Heart left ventricle (tissue), 16 donors: ENCODE data around the gene ISLR2. TPM values are rescaled to one million over a fixed set of nuclear protein-coding genes. Genes with fewer than 3 reads are reported as not detected.
"Not testable (repeated sequence)": the region's sequence is repeated elsewhere in the genome, so short reads cannot be mapped to it uniquely, and the experiment has no call there.

Experiments used
- ATAC-seq, 4 donors: fragments of 200-7000 bp; cut with Tn5 transposase; one replicate each; pipeline ENCODE4 v1.9.1; 2020 to 2022; ENCODE audit warnings: moderate library complexity in 4 of 4, mild to moderate bottlenecking in 3 of 4, moderate number of reproducible peaks in 1 of 4
- DNase-seq, 5 donors: peaks; one replicate each; pipeline ENCODE4 v3.0.0-alpha.2; 2020
- H3K27ac ChIP-seq, 12 donors: fragments of 200-600 bp; sonication (generic) in 4 of 12; one replicate each; pipeline versions ENCODE4 v1.5.0 to v1.8.0; 2016 to 2022; ENCODE audit warnings: mild to moderate bottlenecking in 2 of 12
- H3K27me3 ChIP-seq, 9 donors: fragments of 200-600 bp; sonication (generic) in 2 of 9; one replicate each; pipeline versions ENCODE4 v1.5.1 to v1.8.0; 2016 to 2022; ENCODE audit warnings: mild to moderate bottlenecking in 3 of 9
- H3K36me3 ChIP-seq, 9 donors: fragments of 200-600 bp; sonication (generic) in 2 of 9; one replicate each; pipeline versions ENCODE4 v1.5.0 to v1.8.0; 2018 to 2022; ENCODE audit warnings: mild to moderate bottlenecking in 2 of 9
- H3K4me1 ChIP-seq, 12 donors: fragments of 200-600 bp; sonication (generic) in 4 of 12; one replicate each; pipeline versions ENCODE4 v1.5.0 to v1.8.0; 2016 to 2022; ENCODE audit warnings: mild to moderate bottlenecking in 3 of 12
- H3K4me3 ChIP-seq, 12 donors: fragments of 200-600 bp; sonication (generic) in 4 of 12; one replicate each; pipeline versions ENCODE4 v1.5.0 to v1.8.0; 2017 to 2022; ENCODE audit warnings: mild to moderate bottlenecking in 9 of 12, moderate library complexity in 4 of 12
- H3K9me3 ChIP-seq, 12 donors: fragments of 200-600 bp; sonication (generic) in 4 of 12; one replicate each; pipeline versions ENCODE4 v1.5.0 to v1.8.0; 2016 to 2022; ENCODE audit warnings: mild to moderate bottlenecking in 1 of 12
- CTCF ChIP-seq, 12 donors: fragments of 200-600 bp; sonication (generic) in 4 of 12; IDR thresholded peaks; one replicate each; pipeline versions ENCODE4 v1.5.0 to v1.8.0; 2018 to 2022; ENCODE audit warnings: antibody characterized with exemption in 12 of 12, mild to moderate bottlenecking in 5 of 12
- POLR2A ChIP-seq, 2 donors: fragments of 450-650 bp; IDR thresholded peaks; one replicate each; pipeline ENCODE4 v1.6.1; 2017; ENCODE audit warnings: antibody characterized with exemption in 2 of 2, mild to moderate bottlenecking in 2 of 2, moderate library complexity in 2 of 2
- WGBS, 4 donors: extraction: QIAGEN DNeasy Blood & Tissue Kit in 2 of 4; methylation state at CpG; one replicate each; pipeline versions ENCODE4 v1.1.5 to v1.1.7; 2013 to 2018; 5-methylcytosine and 5-hydroxymethylcytosine counted together
- intact Hi-C, 10 donors: fragments of 100-400 bp; cut with DNase I; formaldehyde crosslinking; loops; one replicate each; pipeline versions ENCODE4 v1.11.1 to v1.14.2; 2022
- polyA plus RNA-seq, 2 donors: library from polyadenylated mRNA; stranded (reverse); fragments of 200-250 nt; gene quantifications; one replicate each; pipeline ENCODE4 v1.2.3, GENCODE V29; 2013
- total RNA-seq, 9 donors: library from RNA; depleted of rRNA in 2 of 9; stranded (reverse); fragments of >200 nt in 2 of 9; fragmentation: NEBNext Ultra II Directional in 3 of 9; extraction: Animal tissue kit (Norgen Biotek cat#: 25700) in 3 of 9; gene quantifications; one replicate each; pipeline versions ENCODE4 v1.1.0 to v1.2.4, GENCODE V29; 2016 to 2023
- donor health status: ischemic (EF 13 %, LVEDD 7.1; RV severe dilation, severe dysfunction).
- donor health status: healthy with polysubstance abuse.
- donor health status: DM: no; HTN: yes; CAD: no.
- donor health status: DM: no; HTN: no; CAD: no.
- donor health status: ischemic (EF 25% LVEDD 6.9; RV normal size, moderate dysfunction).
- donor health status: ischemic (EF 25% LVEDD 5.7; RV mildly dilated, moderate dysfunction).
- donor health status: healthy.
- donor health status: DM: yes; HTN: yes; CAD: no.
- donor health status: ischemic (EF 35%, LVEDD 5.7; RV mildly dilated, moderate dysfunction).
- donor health status: nonischemic (EF 11% LVEDD 7.7; RV severe dilation, severe dysfunction).
- donor health status: DM: yes; HTN: yes; CAD: no.
- donor health status: PGD.
- donor health status: ischemic (EF 29% LVEDD 5.4; RV normal size, mild dysfunction).
- donor health status: nonischemic (EF 23%, LVEDD 6.1; RV moderate dilation, normal function).

Gene ISLR2
- total and polyA plus RNA-seq, 11 donors: 1.6 to 9.0 (median 3.1) TPM

- peak overlapping the region in 7 of 12 donors; percentile 34 to 71 (median 60) for H3K27ac ChIP-seq
- H3K4me1 ChIP-seq, H3K27me3 ChIP-seq, H3K9me3 ChIP-seq, intact Hi-C loops, H3K36me3 ChIP-seq: not testable (repeated sequence)
- DNase-seq: peak; percentile 90 to 94 (median 93)
- 0 to 4% (median 4%) methylated on average over 18 to 35 of the region's 45 CpGs; no CpG with 5 or more reads in 1 of the 4 donors for WGBS, 4 donors
- peak in 1 of 2 donors; percentile 33 for TF ChIP-seq POLR2A (IDR thresholded peaks at IDR 0.05)
- ATAC-seq: peak; percentile 95 to 98 (median 98)
- peak overlapping the region in 11 of 12 donors; percentile 2 to 62 (median 54) for H3K4me3 ChIP-seq
Observed at GRCh38 chr15:74099963-74100733, 30.2 kb upstream of the ISLR2 start.

GRCh38 chr15:74108111-74108510 is 22.3 kb upstream of the ISLR2 start:
- Histone ChIP-seq H3K27ac (no peak overlapping the region), H3K4me1 (no peaks in the 10 kb centered on the region), H3K9me3 (no peaks in the 10 kb centered on the region), H3K4me3 (no peak overlapping the region), H3K27me3 (no peaks in the 10 kb centered on the region), H3K36me3 (no peaks in the 10 kb centered on the region)
- no peak for TF ChIP-seq POLR2A (IDR thresholded peaks at IDR 0.05)
- no peak for TF ChIP-seq CTCF (IDR thresholded peaks at IDR 0.05)
- no peak for DNase-seq
- WGBS, 4 donors: 74 to 93% (median 80%) methylated on average over 5 of the region's 5 CpGs
- no peak for ATAC-seq
- intact Hi-C loops: no loop called here

- DNase-seq, H3K4me3 ChIP-seq, H3K9me3 ChIP-seq, H3K27me3 ChIP-seq, intact Hi-C loops, H3K36me3 ChIP-seq, H3K27ac ChIP-seq, ATAC-seq, H3K4me1 ChIP-seq: not testable (repeated sequence)
- WGBS, 4 donors: 80 to 89% (median 84%) methylated on average over 6 of the region's 6 CpGs
Observed at GRCh38 chr15:74108611-74109010, 21.8 kb upstream of the ISLR2 start.

- Histone ChIP-seq H3K27me3 (no peaks in the 10 kb centered on the region), H3K36me3 (no peaks in the 10 kb centered on the region), H3K27ac (no peak overlapping the region), H3K9me3 (no peaks in the 10 kb centered on the region), H3K4me1 (no peaks in the 10 kb centered on the region), H3K4me3 (no peak overlapping the region)
- intact Hi-C loops: no loop called here
- ATAC-seq (no peak), DNase-seq (no peak)
- 76 to 85% (median 81%) methylated on average over 7 of the region's 7 CpGs for WGBS, 4 donors
- no peak for TF ChIP-seq POLR2A (IDR thresholded peaks at IDR 0.05)
Observed at GRCh38 chr15:74109713-74110112, 20.7 kb upstream of the ISLR2 start.

GRCh38 chr15:74120426-74120825 is 10.0 kb upstream of the ISLR2 start:
- no peaks in the 10 kb centered on the region for H3K9me3 ChIP-seq
- 74 to 81% (median 79%) methylated on average over 6 of the region's 6 CpGs for WGBS, 4 donors
- no peak for DNase-seq
- no peaks in the 10 kb centered on the region for H3K36me3 ChIP-seq
- intact Hi-C loops: loop anchor here in 3 of 10 donors (10.0 kb wide), 3 partner anchors 66 to 1154 kb away; no protein-coding TSS in a partner anchor
- no peaks in the 10 kb centered on the region for H3K4me1 ChIP-seq
- no peak overlapping the region for H3K4me3 ChIP-seq
- TF ChIP-seq POLR2A (IDR thresholded peaks at IDR 0.05): no peak
- TF ChIP-seq CTCF (IDR thresholded peaks at IDR 0.05): no peak
- peaks cover 0 to 32% (median 9%) of the 10 kb centered on the region in 9 donors for H3K27me3 ChIP-seq
- ATAC-seq: no peak
- H3K27ac ChIP-seq: no peak overlapping the region
